NK-92 (cell line): ENCODE results near the gene ZNF462.
"Not testable (repeated sequence)": the region's sequence is repeated elsewhere in the genome, so short reads cannot be mapped to it uniquely, and the experiment has no call there.

ENCODE experiments used
- DNase-seq: peaks from one replicate; lab custom pipeline; 2025; ENCODE audit not compliant: unreplicated experiment; lab: John Stamatoyannopoulos, UW

ZNF462 gene, protein sequence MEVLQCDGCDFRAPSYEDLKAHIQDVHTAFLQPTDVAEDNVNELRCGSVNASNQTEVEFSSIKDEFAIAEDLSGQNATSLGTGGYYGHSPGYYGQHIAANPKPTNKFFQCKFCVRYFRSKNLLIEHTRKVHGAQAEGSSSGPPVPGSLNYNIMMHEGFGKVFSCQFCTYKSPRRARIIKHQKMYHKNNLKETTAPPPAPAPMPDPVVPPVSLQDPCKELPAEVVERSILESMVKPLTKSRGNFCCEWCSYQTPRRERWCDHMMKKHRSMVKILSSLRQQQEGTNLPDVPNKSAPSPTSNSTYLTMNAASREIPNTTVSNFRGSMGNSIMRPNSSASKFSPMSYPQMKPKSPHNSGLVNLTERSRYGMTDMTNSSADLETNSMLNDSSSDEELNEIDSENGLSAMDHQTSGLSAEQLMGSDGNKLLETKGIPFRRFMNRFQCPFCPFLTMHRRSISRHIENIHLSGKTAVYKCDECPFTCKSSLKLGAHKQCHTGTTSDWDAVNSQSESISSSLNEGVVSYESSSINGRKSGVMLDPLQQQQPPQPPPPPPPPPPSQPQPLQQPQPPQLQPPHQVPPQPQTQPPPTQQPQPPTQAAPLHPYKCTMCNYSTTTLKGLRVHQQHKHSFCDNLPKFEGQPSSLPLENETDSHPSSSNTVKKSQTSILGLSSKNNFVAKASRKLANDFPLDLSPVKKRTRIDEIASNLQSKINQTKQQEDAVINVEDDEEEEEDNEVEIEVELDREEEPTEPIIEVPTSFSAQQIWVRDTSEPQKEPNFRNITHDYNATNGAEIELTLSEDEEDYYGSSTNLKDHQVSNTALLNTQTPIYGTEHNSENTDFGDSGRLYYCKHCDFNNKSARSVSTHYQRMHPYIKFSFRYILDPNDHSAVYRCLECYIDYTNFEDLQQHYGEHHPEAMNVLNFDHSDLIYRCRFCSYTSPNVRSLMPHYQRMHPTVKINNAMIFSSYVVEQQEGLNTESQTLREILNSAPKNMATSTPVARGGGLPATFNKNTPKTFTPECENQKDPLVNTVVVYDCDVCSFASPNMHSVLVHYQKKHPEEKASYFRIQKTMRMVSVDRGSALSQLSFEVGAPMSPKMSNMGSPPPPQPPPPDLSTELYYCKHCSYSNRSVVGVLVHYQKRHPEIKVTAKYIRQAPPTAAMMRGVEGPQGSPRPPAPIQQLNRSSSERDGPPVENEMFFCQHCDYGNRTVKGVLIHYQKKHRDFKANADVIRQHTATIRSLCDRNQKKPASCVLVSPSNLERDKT (N-terminal part only)

DNA sequence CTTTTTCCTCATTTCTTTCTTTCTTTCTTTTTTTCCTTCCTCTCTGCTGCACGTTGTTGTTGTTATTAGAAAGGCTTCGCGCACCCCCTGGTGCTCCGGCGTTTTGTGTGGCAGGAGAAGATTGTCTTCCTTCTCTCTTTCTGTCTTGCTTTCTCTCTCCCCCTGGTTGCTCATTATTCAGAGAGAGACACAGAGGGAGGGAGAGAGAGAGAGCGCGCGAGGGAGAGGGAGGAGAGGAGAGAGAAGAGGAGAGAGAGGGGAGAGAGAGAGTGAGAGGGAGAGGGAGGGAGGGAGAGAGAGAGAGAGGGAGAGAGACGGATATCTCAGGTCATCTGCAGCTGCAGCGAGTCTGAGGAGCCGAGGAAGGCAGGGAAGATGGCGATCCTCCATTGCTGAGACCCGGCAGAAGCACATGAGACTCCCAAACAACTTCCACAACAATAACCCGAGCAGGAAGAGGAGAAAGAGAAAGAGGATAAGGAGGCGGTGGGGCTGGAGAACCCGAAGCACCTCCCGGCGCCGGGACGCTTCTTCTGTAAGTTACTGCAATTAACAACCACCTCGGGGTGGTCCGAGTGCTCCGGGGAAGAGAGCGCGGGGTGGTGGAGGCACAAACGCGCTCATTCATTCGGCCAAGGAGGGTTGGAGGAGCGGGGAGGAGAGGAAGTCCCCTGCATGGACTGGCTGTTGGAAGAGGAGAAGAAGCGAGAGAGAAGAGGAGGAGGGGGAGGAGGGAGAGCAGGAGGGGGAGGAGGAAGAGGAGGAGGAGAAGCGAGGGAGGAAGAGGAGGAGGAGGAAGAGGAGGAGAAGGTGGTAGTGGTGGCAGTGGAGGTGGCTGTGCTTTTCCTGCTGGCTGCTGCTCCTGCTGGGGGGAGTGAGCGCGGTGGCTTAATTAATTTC is at the start of gene ZNF462:
Gene ZNF462 (plus strand): TSS at position 346 of the 900 bp plus-strand sequence. CDS start 60,218 bp downstream, outside the sequence.
- no peak for DNase-seq

DNA sequence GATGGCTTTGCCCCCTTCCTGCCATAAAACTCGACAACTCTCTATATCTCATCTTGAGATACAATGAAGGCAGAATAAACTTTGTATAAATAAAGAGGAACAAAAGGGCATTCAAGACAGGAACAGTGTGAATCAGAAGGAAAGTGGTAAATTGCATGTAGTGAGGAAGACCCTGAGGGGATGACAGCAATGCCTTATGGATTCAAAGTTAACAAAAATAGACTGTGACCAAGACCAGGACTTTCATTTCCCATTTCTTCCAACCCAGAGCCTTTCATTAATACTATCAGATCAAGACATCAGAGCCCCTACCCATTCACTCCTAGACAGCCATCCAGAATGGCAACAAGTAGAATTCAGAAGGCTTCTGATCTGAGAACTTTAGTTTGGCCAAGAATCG is 46.4 kb upstream of the ZNF462 start:
- DNase-seq: no peak

DNA sequence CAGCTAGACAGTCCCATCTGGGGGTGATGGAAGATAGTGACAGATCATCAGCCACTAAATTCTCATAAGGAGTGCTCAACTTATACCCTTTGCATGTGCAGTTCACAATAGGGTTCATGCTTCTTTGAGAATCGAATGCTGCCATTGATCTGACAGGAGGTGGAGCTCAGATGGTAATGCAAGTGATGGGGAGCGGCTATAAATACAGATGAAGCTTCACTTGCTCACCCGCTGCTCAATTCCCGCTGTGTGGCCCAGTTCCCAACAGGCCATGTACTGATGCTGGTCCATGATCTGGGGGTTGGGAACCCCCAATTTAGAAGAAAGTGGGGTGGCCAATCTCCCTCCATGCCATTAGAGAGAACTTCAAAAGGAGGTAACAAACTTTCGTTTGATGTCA is 44.9 kb upstream of the ZNF462 start:
- no peak for DNase-seq

DNA sequence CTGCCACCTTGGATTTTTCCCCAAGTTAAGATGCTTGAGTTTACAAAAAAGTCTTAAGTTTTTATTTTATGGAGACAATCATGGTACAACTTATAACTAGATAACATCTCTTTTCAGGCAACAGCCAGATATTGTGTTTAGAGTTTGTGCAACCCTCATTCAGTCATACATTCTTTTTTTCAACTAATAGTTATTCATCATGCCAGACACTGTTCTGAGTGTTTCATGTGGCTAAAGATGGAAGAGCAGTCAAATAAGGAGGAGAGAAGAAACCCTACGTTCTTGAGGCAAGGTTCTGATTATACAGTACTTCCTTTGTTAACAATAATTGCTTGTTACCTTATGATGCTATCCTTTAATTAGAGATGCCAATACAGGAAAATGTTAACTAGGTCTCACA is 42.1 kb upstream of the ZNF462 start:
- DNase-seq: no peak

DNA sequence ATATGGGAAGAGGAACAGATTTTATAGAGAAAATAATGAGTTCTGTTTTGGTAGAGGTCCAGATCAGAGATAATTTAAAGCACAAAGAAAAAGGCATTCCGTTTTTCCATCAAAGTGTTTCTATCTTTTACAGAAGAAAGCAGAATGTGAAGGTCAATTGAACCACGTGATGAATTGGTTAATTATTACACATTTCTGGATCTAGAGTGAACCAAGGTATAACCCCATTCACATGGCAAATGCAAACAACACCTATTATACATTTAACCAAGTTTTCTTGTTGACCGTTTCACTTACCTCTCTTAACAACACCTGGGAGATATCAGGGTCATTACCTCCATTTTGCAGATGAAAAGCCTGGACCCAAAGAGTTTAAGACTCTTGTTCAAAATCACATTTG is 34.9 kb upstream of the ZNF462 start:
- DNase-seq: no peak

DNA sequence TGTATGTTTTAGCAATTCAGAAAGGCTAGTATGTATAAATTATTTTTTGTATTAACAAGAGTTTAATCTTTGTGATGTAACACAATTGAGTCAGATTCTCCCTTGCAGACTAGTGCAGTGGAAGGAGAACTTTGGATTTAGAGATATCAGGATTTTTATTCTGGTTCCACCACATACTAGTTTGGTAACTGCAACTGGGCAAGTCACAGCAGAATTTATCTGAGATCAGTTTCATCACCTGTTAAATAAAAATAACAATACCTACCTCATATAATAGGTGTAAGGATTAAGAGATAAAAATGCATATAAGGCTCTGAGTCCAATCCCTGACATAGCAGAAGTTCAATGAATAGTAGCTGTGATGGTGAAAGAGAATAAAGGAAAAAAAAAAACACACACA is 34.0 kb upstream of the ZNF462 start:
- no peak for DNase-seq

DNA sequence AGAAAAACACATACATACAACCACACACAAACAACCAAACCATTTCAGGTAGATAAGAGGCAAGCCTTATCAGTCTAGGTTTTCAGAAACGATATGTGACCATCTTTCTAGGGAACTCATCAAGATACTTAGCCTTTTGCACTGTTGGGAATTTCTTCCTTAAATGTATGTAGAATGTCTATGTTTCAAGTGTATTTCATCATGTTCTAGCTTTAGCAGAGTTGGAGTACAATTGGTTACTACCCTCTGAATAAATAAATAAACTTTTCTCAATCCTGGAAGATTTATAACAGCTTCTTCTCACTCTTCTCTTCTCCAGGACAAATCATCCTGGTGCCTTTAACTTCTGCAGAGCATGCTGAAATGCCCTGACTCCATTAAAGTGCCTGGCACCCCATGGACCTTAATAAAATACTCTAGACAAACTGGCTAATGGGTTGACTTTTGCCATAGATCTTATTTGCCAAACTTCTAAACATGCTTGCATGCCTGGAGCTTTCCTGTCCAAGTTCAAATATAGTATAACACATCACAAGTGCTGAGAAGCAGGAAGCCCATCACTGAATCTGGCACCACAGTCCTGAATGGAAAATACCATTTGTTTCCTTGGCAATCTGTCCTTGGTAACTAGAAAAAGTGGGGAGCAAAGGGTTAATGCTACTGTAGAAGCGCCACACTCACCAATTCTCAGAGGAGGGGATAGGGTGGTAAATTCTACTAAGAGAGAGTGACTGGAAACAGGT is 33.1 kb upstream of the ZNF462 start:
- DNase-seq: no peak

DNA sequence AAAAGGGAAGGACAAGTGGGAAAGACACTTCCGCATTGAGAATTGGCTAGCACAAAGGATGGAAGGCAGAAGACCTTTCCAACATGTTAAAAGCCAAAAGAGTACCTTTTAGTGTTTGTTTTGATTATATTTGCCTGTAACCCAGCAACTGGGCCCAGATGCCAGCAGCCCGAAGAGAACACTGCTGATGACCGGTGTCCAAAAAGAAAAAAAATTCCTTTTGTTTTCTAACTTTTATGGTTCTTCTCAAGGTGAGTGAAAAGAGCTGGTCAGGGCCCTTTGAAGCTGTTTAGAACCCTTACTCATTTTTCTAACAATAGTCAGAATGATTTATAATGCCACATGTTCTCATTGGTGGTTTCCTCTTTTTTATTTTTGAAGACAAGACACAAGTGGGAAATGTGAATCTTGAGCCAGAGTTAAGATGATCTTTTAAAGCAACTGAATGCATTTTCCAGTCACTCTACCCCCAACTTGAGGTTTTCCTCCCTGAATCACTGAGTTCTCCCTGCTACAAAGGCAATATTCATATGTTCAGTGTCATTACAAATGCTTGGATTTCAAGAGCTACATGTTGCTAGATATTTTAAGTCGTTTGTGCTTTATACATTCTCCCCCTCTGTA is 32.3 kb upstream of the ZNF462 start:
- DNase-seq: no peak

DNA sequence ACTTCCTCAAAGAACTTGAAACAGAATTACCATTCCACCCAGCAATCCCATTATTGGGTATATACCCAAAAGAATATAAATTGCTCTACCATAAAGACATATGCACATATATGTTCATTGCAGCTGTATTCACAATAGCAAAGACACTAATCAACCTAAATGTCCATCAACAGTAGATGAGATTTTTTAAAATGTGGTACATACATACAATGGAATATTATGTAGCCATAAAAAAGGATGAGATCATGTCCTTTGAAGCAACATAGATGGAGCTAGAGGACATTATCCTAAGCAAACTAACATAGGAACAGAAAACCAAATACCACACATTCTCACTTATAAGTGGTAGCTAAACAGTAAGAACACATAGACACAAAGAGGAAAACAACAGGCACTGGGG is 28.1 kb upstream of the ZNF462 start:
- no peak for DNase-seq

DNA sequence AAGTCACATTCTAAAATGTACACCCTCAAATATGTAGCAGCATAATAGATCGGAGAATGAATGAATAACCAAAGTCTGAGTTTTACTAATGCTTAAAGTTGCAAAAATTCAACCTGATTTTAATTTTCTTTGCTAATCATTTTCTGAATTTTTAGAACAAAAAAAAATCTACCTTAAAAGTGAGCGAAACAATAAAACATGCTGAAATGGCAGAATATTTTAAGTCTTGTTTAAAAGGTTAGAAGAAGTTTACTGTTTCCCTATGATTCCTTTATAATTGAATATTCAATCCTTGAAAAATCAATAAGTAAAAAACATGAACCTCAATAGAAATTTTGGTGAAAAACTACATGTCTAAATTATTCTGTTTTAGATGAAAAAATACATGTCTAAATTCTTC is 27.1 kb upstream of the ZNF462 start:
- no peak for DNase-seq

DNA sequence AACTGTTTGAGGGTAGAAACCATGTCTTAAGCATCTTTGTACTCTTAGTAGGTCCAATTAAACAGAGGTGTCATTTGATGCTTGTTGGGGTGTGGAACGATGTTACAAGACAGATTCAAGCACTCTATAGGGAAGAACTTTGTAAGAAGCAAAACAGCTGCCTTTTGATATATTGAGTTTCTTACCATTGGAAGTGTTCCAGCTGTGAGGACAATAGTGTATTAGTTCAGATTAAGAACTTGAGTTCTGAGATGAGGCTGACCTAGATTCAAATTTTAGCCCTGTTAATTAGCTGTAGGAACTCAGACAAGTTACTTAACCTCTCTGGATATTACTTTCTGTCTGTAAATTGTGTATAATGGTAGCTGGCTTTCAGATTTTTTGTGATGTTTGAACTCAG is 19.6 kb upstream of the ZNF462 start:
- DNase-seq: no peak

DNA sequence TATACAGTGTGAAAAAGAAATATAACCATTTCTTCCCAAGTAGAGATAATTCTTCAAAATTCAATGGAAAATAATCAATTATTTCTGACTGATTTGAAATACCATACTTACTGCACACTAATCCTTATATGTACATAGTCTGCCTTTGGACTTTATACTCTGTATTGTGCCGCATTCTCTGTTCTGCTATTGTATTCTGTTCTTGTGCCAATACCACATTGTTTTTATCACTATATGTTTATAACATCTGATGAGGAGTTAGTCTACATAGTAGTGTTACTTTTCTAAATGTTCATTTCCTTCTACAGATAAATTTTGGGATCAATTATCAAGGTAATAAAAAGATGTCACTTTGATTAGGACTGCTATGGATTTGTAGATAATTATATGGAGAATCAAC is 16.7 kb upstream of the ZNF462 start:
- no peak for DNase-seq

DNA sequence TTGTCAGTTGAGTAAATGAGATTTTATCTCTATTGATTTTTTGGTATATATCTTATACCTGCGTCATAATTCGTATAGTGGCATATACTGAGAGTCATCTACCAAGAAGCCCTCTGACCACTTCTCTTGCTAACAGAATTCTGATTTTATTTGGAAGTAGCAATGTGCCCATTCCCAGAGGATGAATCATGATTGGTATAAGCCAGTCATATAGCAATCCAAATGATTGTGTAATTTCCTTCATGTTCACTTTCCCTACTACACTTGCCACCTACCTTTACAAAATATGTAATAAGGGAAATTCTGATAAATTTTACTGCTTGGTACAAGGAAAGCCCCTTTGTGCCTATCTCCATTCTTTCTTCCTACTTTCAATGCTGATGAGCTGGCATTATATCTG is 16.1 kb upstream of the ZNF462 start:
- no peak for DNase-seq

DNA sequence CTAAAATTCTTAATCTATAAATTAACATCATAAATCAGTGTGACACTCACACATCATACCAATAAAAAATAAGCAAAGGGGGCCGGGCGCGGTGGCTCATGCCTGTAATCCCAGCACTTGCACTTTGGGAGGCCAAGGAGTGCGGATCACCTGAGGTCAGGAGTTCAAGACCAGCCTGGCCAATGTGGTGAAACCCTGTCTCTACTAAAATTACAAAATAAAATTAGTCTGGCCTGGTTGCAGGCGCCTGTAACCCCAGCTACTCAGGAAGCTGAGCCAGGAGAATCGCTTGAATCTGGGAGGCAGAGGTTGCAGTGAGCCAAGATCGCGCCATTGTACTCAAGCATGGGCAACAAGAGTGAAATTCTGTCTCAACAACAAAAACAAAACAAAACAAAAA is 11.3 kb upstream of the ZNF462 start:
- not testable (repeated sequence) for DNase-seq

DNA sequence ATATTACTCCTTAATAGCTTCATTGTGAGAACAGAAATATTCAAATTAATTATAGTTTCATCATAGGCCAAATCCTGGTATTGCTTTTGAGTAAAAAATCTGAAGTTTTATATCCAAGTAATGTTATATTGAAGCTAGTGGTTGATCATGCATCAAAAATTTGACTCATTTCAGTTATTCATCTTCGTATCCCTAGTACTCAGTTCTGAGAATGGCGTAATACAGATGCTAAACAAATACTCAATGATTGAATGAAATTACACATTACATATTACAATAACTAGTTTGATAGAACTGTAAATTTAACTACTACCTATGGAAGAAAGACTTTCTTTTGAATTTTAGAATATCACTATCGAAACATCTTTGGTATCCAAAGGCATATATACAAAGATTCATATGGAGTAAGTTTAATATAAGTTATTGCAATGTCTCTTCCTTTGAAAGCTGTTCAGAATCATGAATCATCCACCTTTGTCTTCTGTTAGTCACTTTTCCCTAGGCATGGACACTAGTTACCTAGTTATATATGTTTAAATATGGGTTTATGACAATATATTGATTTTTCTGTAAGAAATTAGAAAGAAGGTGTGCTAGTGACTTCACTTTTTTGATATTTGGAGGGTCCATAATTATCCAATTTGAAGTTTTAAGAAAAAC is 5.0 kb upstream of the ZNF462 start:
- no peak for DNase-seq

DNA sequence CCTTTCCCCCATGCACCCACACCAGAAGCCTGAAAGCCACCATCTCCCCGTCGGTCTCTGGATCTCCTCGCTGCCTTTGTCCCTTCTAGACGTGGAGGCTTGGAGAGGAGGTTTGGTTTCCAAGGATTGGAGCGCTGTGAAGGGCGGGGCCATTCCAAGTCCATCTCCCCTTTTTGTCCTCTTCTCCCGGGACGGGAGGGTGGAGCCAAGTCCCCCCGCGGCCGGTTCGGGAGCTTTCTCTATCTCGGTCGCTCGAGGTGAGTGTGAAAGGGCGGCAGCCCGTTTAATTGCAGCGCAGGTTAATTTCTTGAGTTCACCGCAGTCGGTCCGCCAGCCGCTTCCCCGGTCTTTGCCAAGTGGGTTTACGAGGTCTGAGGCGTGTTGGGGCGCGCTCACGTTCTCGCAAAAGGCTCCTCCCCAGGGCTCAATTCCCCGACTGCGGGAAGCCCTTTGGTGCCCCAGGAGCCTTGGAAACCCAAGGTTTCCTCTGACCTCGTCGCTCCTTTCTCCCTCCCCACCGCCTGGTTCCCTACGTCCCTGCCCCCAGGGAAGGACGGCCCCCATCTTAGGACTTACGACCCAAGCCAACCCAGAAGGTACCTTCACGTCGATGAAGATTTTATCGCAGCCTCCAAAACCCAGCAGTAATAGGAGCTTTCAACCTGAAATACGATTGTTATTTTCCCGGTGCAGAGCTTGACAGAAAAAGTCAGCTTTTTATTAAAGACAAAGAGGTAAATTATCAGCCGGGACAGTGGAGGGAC is 2.8 kb upstream of the ZNF462 start:
- DNase-seq: no peak

DNA sequence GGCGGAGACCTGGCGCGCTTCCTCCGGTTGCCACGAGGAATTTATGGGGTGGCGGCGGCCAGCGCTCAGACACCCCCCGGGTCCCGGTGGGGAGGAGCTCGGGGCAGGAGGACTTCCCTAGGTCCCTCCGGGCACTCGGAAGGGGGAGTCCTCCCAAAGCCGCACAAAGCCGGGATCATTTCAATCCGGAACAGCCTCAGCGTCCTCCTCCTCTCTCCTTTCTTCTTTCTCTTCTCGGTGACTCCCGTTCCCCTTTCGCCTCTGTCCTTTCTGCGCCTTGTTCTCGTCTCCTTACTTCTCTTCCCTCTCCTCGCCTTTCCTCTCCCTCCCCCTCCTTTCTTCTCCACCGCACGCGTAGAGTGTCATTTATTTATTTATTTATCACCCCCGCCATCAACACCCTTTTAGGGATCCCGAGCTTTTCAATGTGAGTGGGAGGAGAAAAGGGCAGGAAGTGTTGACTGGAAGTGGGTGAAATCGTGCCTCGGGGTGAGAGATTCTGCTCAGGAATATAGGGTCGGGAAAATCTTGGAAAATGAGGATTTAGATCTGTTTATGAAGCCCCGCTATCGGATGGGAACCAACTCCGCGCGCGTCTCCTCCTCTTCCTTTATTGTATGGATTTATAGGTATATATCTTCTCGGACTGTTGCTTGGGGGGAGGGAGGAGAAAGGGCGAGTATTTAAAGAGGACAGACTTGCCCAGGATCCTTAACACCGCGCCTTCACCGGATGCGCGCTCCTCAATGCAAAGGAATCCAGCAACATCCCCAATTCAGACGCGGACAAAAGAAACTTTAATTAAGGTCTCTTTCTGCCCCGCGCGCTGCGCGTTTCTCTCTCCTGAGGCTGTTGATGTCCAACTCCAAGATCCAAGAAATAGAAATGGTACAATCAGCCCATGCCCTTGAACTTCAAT is 2.0 kb upstream of the ZNF462 start:
- DNase-seq: no peak
